Frontal cortex (tissue), 4 donors: ENCODE data around the gene NKX2-2. TPM values are rescaled to one million over a fixed set of nuclear protein-coding genes. Genes with fewer than 3 reads are reported as not detected.

Source experiments
- DNase-seq, 2 donors: peaks; one replicate each; pipeline ENCODE4 v3.0.0; 2012; ENCODE audit warnings: low spot score in 2 of 2
- FAIRE-seq: peaks from 2 replicates; lab custom pipeline; 2012; peaks lifted over from hg19 to GRCh38; lab: Jason Lieb, UNC
- total RNA-seq: library from RNA; depleted of rRNA; stranded (reverse); fragments of >200 nt; gene quantifications from one replicate; pipeline ENCODE4 v1.2.3, GENCODE V29; 2014
- donor health status: control.
- donor health status: control.
- donor health status: control.

Gene NKX2-2
- 0.41 TPM for total RNA-seq

DNA sequence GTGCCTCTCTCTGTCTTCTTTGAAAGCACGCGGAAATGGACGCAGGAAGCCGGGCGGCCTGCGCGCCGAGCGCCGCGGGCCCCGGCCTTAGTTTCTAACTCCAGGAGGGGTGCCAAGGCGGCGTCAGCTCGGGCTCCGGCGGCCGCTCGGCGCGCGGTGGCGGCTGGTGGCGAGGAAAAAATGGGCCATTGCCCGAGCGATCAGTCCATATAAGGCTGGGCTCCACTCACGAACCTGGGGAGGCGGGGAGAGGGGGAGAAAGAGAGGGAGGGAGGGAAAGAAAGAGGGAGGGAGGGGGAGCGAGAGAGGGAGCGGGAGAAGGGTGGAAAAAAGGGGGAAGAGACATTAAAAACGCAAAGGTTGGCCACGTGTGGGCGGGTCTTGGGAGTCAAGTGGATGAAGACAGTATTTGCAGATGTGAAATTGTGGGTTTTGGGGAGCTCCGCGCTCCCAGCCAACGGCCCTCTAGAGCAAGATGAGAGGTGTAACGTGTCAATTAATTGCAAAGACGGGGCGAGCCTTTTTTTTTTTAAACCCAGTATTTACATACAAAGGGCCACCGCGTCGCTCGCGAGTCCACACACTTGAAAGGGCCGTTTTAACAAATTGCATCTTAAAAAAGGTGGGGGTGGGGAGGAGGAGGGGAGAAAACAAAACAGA lies at the start of gene NKX2-2:
NKX2-2 (minus strand) TSS at position 184 of the 660 bp plus-strand sequence. CDS start 395 bp downstream, outside the sequence.
- FAIRE-seq (no peak), DNase-seq (peak; percentile 70 to 84)

DNA sequence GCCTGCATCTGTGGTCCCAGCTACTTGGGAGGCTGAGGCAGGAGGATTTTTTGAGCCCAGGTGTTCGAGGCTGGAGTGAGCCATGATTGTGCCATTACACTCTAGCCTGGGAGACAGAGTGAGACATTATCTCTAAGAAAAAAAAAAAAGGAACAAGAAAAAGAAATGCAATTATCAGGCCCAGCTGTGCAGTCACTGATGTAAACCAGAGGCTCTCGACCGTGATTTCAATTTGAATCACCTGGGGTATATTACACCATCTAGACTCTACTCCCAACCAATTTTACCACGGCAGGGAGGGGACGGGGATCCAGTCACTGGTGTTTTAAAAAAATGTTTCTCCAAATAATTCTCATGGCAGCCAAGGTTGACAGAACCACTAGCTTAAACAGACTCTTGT lies 48.8 kb upstream of the NKX2-2 start:
- no peak for FAIRE-seq
- no peak for DNase-seq

DNA sequence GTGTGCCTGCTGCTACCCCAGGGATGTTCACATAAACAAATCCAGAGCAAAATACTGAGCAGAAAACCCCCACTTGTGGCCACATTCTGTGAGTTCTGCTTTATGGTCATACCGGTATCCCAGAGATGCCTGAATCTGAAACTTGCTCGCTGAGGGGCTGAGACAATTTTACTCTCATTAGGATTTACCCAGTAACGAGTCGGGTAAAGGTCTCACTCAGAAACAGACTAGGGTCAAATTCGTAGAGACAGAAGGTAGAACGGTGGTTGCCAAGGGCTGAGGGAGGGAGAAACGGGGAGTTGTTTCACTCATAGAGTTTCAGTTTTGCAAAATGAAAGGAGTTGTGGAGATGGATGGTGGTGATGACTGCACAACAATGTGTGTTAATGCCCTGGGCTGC lies 45.4 kb upstream of the NKX2-2 start:
- no peak for FAIRE-seq
- no peak for DNase-seq

DNA sequence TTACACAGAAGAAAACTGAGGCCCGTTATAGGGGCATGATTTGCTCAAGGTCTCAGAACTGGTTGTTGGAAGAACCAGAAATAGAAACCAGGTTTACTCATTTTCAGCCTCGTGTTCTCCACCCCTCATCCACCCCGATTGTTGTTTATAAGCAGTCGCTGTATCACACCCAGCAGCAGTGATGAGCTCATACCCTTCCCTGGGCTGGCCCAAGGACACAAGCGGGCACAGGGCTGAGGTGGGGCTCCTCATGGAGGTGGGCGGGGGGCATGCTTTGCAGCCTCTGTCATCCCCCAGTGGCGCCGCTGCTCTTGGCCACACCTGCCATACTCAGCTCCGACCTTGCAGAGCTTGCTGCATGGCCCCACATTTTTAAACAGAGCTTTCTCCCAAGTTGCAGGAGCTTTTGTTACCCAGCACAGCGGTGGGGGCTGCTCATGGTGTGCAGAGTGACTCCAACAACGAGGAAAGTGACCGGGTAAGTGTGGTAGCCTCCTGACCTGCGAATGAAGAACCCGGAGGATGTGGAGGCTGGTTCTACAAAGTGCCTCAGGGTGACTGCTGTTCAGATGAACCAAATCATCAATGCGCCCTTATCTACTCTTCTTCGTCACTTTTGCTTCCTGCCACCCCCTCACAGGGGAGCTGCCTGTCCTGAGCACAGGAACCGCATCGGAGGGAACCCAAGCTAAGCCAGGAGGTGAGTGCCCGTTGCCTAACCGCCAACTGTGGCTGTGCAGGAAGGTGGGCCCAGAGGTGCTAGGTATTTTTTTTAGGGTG lies 43.6 kb upstream of the NKX2-2 start:
- FAIRE-seq = no peak
- no peak for DNase-seq

DNA sequence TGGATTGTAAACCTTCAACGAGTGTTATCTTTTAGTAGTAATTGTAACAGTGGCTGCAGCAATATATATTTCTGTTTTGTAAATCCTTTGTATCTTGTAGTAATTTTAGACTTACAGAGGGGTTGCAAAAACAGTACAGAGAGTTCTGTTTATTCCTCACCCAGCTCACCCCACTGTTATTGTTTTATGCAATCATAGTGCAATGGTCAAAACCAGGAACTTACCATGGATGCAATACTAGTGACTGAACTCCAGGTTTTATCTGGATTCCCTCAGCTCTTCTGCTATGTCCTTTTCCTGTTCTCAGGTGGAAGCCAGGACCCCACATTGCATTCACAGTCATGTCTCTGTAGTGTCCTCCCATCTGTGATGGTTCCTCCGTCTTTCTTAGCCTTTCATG lies 42.5 kb upstream of the NKX2-2 start:
- DNase-seq = no peak
- FAIRE-seq = no peak

DNA sequence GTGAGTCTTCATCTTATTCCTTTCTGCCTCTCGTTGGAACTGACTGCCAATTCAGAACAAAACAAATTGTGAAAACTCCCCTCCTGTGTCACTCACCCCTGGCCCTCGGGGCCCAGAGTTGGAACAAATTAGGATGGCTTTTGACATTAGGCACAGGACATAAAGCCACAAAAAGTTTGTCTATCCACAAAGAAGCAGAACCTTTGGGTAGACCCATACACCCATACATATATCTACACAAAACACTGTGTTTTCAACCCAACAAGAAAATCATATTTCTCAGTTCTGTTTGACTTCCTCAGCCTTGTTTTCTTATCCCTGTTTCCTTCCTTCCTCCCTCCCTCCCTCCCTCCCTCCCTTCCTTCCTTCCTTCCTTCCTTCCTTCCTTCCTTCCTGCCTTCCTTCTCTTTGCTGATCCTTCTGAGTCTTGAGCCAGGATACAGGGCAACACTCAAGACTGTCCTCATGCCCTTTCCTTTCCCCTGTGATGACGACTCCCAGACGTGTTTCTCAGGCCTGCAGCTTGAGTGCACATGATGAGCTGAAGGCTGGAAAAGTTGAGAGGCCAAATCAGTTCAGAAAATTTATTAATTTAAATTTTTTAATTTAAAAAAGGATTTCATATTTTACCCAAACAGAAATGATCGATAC lies 41.7 kb upstream of the NKX2-2 start:
- FAIRE-seq = no peak
- no peak for DNase-seq

DNA sequence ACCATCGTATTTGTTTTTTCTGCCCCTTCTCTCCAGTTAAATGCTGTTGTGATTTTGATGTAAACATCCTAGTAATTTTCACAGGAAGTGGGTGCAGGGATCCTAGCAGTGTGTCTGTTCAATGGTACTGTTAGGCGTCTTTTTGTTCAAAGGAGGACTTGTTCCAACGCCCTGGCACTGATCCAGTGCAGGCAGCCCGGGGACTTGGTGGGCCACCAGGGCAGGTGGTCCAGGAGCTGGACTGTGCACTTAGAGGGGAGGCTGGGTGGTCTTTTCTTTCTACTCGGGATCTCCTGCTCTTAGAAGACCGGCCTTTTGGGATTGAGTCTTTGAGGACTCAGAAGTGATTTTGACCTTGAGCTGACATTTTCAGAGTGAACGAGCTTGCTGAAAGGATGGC lies 41.1 kb upstream of the NKX2-2 start:
- no peak for FAIRE-seq
- DNase-seq = no peak

DNA sequence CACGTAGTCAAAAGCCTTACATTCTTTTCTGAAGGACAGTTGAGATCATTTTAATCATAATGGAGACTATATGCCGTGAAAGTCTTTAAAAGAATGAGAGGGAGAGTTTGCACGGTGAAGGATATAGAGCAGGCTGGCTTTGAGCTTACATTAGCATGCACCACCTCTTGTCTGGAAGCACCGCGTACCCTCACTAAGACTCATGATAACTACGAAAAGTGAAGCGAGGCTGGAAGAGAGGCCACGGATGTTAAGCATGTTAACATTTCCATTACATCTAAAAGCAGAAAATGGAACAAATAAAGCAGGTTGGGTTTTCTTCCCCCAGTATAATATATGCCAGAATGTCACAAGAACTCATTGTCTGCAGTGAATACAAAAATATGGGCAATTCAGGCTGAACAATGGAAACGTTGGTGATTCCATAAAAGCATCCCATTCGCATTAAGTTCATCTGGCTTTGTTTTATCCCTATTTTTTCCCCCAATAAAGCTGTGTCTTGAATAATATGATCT lies 40.6 kb upstream of the NKX2-2 start:
- no peak for FAIRE-seq
- DNase-seq = no peak

DNA sequence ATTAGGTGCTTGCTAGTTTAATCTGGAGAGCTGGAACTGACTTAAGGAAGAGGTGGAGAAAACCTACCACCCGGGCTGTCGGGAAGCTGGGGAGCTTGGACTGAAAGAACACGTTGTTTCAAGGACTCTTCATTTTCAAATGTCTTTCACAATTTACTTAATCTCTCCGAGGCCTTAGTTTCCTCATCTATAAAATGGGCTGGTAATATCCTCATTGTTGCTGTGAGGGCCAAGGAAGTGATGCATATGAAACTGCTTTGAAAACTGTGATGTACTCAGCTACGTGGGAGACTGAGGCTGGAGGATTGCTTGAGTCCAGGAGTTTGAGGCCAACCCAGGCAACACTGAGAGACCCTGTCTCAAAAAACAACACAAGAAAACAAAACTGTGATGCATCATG lies 36.7 kb upstream of the NKX2-2 start:
- FAIRE-seq (no peak), DNase-seq (no peak)

DNA sequence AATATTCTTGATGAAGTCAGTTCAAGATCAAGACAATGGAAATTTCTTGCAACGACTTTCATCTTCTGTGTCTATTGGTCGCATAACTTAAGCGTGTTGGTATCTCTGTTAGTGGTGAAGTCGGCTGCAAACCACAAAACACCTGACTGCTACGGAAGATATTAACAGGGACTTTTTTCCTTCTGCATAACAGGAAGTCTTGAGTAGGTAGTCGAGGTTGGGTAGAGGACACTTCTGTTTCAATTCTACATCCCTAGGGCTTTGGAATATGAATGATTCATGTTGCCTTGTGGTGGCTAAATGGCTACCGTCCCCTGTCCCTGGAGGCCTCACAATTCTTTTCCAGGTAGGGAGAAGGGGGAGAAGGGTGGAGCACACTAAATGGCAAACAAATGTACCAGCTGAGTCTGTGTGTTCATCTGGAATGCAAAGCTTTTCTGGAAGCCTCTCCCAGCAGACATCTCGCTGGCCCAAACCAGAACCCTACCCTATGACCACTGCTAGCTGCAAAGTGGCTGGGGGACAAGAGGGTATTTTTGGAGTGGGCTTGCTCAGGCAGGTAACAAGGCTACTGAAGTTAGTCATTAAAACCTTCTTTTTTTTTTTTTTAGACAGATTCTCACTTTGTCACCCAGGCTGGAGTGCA lies 34.6 kb upstream of the NKX2-2 start:
- no peak for DNase-seq
- no peak for FAIRE-seq

DNA sequence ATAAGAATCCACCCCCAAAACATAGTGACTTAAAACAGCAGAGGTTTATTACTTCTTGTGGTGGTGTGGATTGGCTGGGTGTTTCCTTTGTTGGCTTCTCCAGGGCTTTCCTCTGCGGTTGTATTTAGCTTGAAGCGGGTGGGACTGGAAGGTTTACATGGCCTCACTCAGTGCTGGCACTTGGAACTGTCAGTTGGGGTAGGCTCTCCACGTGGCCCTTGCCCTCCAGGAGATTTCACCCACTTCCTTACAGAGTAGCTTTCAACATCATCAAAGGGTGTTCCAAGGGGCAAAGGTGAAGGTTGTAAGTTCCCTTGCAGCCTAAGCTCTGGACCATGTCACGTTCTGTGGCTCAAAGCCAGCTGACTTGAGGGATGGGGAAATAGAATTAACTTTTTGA lies 32.5 kb upstream of the NKX2-2 start:
- no peak for FAIRE-seq

DNA sequence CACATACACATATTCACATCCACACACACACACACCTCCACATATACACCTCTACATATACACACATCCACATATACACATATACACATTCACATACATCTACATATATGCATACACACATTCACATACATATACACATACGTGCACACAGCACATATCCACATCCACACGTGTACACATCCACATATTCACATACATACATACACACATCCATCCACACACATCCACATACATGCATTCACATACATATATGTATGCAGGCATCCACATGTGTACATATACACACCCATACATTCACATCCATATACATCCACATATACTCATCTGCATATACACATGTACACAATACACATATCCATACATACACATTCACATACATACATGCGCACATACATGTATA lies 25.6 kb upstream of the NKX2-2 start:
- DNase-seq (no peak), FAIRE-seq (no peak)

More for the DNA sequence above, 32.5 kb upstream of the NKX2-2 start:
- DNase-seq = no peak

DNA sequence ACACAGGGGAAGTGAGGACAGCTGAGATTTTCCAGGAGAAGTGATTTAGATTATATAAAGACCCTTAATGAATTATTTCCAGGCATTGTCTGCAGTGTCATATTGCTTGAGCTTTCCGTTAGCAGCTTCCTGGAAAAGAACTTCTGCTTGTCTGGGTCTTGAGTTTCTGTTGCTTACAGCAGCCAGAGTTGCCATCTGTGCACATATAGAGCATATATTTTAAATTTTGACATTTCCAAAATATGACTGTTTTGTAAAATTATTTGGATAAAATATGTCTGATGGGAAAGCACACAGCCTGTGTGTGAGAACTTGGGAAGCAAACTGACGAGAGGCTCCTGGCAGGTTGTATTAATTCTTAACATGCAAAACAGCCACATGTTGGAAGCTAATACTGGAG lies 21.0 kb upstream of the NKX2-2 start:
- FAIRE-seq (no peak), DNase-seq (no peak)

DNA sequence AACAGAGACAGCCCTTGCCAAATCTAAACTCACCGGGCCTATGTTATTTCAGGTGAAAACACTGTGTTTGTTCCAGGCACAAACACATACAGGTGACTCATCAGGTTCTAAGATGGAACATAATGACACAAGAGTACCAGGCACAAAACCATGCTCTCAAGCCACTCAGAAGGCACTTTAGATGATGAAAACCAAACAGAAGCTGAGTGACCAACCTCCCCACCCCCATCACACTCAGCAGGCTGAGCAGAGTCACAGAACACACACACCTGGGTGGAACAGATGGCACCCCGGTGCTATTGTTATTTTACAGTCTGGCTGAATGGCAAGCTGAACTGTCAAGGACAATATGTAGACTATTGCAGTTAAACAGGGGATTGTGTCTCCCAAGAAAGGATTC lies 20.6 kb upstream of the NKX2-2 start:
- no peak for FAIRE-seq
- DNase-seq = no peak

DNA sequence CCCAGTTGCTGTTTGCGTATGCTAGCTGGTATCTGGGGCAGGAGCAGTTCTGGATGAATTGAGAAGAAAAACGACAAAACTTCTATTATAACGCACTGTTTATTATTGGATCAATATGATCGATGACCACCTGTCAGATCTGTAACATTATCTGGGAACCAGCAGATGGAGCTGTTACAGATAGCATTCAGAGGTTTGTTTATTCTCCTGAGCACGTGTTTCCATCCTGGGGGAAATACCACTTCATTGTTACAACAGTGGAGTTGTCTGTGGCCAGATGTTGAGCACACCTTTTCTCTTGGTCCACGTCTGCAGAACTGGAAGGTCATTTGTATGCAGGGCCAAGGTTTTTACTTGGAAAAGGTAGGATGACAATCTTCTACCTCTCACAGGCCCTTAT lies 16.0 kb upstream of the NKX2-2 start:
- DNase-seq (peak in 1 of 2 donors; percentile 21), FAIRE-seq (no peak)

DNA sequence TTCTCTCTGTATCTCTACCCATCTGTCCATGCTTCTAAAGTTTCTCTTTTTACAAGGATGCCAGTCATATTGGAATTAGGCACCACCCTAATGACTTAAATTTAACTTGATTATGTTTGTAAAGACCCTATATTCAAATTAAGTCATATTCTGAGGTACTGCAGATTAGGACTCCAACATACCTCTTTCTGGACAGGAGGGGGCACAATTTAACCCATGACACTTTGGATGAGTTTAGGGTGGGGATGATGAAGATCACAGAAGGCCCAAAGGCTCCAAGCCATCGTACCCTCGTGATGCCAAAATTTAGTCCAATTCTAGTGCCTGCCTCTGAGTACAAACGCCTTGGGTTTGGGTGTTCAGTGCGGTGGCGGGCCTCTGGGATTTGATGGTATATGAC lies 15.0 kb upstream of the NKX2-2 start:
- DNase-seq = no peak
- FAIRE-seq = no peak

DNA sequence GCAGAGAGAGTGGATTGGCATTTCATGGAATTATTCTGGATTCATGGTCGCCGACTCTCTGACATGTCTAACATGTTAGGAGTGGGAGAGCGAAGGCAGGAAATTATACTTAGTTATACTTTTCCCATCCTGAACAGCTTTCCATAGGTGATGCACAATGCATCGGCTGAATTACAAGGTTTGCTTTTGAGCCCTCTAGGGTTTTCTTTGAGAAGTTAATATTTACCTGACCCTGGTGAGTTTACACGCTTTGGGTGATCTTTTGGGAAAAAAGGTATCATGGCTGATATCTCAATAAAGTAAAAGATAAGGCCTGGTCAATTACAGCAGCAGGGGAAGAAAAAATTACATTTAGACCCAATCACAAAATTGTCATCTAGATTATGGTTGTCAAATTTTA lies 14.0 kb upstream of the NKX2-2 start:
- FAIRE-seq = no peak

DNA sequence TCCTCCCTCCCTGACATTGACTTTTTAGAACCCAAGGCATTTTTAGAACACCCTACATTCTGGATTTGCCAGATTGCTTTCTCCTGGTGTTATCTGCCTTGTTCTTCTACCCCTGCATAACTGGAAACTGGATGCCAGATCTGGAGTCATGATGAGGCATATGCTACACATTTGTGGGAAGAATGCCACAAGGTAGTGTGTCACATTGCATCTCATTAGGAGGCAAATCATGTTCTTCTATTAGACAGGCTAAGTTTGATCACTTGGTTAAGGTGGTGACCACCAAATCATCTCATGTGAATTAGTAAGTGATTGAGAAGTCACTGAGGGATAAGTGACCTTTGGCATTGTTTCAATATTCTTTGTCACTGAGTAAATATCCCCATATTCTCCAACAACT lies 12.9 kb upstream of the NKX2-2 start:
- FAIRE-seq (no peak), DNase-seq (no peak)

More for the DNA sequence above, 14.0 kb upstream of the NKX2-2 start:
- DNase-seq = no peak

DNA sequence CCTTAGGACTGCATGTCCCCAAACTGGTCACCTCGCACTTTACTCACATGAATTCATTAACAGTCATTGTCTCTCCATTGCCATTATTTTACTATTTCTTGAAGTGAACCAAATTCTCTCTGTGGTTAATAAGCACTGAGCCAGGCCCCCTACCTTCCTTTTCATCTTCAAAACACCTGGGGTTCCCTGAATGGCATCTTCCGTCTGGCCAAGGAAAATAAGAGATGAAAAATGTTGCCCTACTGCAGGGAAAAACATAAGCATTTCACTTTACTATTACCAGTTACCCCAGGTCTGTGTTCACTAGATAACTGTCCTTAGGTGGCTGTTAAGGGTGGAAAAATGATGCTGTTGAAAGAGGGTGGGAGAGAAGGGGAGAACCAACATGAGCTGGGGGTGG lies 10.0 kb upstream of the NKX2-2 start:
- DNase-seq = no peak
- FAIRE-seq = no peak

DNA sequence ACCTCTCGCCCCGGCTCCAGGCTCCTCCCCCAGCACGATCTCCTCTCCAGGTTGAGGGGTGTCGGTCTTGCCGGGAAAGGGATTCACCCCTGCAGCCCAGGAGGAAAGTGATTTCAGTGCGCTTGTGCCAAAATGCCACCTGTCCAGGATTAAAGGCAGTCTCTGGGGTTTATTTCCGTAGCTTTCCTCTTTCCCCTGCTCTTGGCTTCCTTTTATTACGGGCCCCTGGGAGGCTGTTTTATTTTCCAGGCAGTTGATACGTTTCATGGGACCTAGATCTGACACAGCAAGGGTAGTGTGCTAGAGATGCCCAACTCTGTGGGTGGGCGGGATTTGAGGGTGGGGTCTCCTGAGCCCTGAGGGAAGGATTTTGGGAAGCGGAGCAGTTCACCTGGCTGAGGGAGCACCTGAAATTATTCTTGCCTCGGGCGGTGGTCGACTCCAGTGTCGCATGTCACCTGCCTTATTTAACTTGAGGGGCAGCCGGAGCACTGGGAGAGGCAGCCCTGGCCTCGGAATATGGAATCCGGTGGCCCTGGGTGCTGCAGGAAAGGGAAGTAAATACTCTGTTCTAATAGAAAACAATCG lies 9.5 kb upstream of the NKX2-2 start:
- no peak for DNase-seq
- FAIRE-seq = no peak
